HEK293T (cell line): ENCODE measurements around the gene SLC22A6.

Experiments used
- BHLHE40 ChIP-seq: fragments of 450-650 bp; IDR thresholded peaks from 2 replicates; pipeline ENCODE4 v1.6.1; 2016; ENCODE audit warnings: mild to moderate bottlenecking, moderate library complexity, borderline replicate concordance
- FOXM1 ChIP-seq: fragments of 450-650 bp; IDR thresholded peaks from 2 replicates; pipeline ENCODE4 v1.6.1; 2017; ENCODE audit warnings: mild to moderate bottlenecking, borderline replicate concordance
- PKNOX1 ChIP-seq: fragments of 450-650 bp; IDR thresholded peaks from 2 replicates; pipeline ENCODE4 v1.6.1; 2016
- ZNF384 ChIP-seq: fragments of 450-650 bp; IDR thresholded peaks from 2 replicates; pipeline ENCODE4 v1.6.1; 2016

DNA sequence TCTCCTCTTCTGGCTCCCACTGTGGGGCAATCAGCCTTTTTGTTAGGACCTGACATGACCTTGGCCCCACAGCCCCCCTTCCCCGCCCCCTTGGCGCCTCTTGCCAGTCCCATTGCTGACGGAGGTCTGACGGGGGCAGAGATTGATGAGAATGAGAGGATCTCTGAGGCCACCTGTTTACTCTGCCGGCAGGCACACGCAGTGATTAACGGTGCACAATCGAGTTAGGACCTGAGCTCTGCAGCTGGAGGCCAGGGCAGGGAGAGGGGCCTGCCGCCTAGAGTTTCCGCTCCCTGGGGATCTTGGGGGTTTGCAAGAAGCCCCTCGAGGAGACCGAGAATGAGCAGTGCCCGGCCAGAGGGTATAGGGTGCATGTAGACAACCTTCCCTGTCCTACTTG, 56.8 kb downstream of the SLC22A6 start:
- no peak for TF ChIP-seq ZNF384
- TF ChIP-seq PKNOX1, result no peak
- no peak for TF ChIP-seq FOXM1
- no peak for TF ChIP-seq BHLHE40
